HG03432 (cell line): ENCODE results near the gene CDC16.
A peak's percentile ranks its signal among the peaks of the same experiment; 100 is the strongest.
"Not testable (repeated sequence)": the region's sequence is repeated elsewhere in the genome, so short reads cannot be mapped to it uniquely, and the experiment has no call there.

Source experiments
- ATAC-seq: cut with Tn5 transposase; IDR thresholded peaks from one replicate; pipeline ENCODE4 v1.9.1; 2021; ENCODE audit warnings: mild to moderate bottlenecking, moderate library complexity; ENCODE audit not compliant: unreplicated experiment

Gene CDC16

DNA sequence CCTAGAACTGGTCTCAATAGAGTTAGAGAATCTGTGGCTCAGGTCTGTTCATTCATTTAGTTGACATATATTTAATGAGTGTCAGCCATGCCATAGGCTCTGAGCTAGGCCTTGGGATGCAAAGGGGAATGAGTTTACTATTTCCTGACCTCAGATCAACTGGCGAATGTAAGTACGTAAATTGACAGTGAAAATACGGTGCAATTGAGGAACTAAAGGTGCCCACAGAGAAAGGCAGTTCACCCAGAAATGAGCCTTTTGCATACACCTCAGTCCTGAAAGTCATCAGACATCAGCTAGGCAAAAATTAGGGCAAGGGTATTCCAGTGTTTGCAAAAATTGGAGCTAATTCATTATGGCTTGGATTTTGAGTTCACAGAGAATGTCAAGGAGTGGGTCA, 26.1 kb downstream of the CDC16 start:
- no peak for ATAC-seq

DNA sequence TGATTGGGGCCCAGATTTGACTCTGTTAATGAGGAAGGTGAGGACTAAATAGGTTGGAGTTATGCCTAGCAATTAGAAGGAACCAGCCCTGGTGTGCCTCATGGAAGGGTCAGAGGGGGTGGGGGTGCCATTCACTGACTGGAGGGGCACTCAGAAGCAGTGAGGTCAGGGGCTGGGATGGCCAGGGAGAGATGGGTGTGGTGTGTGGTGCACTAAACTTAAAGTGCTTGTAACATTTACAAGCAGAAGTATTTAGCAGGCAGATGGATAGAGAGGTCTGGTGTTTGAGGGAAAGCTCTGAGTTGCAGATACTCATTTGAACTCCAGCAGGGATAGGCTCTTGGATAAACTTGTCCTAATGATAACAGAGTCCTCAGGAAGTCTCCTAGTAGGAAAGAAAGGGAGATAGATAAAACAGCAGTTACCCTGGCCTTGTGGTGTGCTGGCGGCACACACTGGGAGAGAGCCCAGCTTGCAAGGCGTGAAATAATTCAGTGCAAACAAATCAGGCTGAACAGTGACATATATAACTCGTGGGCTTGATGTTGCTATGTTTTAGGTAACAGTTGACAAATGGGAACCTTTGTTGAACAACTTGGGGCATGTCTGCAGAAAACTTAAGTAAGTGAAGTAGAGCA, 26.8 kb downstream of the CDC16 start:
- ATAC-seq, result no peak

DNA sequence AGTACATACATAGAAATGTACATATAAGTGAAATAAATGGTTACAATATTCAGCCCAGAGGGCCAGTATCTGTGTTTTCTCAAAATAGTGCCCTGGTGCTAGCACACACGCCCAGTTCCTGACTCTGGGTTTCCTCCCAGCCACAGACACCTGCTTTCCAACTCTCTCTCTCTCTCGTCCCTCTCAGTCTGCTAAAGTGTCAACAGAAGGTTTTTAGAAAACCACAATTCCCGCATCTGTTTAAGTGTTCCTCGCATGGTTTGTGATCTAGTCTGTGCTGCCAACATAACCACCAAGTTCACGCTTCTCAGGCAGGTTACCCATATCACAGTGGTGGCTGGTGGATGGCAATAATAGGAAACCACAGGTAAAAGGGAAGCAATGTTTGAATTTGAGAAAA, 28.9 kb downstream of the CDC16 start:
- ATAC-seq, result no peak

DNA sequence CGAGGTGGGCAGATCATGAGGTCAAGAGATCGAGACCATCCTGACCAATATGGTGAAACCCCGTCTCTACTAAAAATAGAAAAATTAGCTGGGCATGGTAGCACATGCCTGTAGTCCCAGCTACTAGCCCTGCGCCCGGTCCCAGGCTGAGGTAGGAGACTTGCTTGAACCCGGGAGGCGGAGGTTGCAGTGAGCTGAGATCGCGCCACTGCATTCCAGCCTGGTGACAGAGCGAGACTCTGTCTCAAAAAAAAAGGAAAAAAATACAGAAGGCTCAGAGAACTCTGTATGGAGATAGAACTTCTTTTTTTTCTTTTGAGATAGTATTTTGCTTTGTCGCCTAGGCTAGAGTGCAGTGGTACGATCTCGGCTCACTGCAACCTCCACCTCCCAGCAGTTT, 29.6 kb downstream of the CDC16 start:
- ATAC-seq, result not testable (repeated sequence)

DNA sequence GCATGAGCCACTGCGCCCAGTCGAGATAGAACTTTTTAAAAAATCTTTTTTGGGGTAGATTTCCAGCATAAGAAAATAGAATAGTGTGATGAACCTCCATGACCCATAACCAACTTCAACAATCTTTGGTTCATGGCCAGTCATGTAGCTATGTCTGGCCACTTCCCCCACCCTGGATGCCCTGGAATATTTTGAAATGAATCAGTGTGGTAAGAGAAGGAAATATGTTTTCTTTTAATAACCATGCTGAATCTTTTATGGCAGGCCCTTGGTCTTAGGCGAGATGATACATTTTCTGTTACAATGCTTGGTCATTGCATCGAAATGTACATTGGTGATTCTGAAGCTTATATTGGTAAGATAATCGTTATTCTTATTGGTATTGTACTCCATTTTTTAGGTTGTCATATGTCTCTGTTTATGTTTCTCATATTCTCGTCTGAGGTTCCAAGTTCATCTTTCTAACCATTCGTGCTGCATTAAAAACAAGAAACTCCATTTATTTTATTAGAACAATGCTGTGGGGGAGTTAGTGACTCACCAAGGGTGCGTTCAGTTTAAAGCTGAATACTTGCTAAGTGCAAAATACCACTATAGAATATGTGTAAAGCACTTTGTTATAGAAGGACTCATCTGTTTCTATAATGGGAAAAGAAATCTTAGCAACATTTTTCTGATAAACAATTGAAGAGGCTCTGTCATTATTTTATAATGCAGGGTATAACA, 30.4 kb downstream of the CDC16 start:
- no peak for ATAC-seq

DNA sequence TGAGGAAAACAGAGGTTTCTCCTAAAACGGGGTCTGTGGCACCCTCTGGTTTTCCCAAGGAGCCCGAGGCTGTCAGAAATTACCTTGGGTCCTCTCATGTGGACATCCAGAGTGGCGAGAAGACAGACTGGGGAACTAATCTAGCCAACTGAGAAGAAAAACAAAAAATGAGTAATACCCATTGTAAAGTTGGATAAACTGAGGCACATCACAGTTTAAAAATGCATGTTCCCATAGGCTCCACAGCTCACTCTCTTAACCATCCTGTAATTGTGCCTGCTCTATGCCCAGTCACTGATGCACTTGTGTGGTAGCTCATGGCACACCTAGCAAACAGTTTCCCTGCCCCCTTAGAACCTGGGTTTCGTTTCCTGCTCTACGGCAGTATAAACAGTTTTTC, 31.5 kb downstream of the CDC16 start:
- ATAC-seq, result no peak

DNA sequence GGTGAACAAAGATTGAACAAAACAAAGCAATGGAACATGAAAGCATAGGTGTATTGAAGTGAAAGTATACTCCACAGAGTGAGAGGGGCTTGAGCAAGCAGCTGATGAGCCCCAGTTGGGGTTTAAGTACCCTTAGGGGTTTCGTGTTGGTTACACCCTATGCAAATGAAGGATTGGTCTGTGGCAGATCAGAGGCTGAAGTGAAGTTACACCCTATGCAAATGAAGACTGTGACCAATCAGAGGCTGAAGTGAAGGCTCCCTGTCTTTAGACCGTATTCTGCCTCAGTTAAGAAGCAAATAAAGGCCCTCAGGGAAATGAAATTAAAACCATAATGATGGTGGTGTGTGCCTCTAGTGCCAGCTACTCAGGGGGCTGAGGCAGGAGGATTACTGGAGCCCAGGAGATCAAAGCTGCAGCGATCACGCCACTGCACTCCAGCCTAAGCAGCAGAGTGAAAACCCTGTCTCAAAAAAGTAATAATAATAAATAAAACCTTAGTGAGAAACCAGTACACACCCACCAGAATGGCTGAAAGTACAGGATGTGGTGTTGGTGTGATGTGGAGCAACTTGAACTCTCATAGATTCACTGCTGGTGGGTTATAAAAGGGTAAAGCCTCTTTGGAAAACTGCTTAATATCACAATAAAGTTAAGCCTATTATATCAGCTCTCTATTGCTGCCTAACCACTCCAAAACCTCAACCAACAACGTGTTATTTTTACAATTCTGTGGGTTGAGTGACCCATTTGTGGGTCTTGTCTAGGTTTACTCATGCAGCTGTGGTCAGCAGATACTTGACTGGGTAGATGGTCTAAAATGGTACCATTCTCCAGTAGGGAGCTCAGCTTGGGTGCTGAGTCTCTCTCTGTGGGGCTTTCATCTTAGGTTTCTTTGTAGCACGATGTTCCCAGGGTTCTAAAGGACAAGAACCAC, 33.9 kb downstream of the CDC16 start:
- no peak for ATAC-seq

DNA sequence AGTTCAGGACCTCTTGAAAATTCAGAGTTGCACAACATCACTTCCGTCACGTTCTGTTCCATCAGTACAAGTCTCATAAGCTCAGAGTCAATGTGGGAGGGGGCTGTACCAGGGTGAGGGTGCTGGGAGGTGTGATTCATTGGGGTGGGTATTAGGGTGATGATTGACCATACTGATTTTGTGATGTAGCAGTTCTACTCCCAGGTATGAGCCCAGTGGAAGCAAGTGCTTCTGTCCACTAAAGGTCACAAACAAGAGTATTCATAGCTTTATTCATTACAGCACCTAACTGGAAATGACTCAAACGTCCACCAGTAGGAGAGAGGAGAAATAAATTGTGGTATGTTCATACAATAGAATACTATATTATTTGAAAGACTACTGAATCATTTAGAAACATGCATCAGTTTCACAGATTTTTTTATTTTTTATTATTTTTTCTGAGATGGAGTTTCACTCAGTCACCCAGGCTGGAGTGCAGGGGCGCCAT, 34.6 kb downstream of the CDC16 start:
- ATAC-seq, result no peak

DNA sequence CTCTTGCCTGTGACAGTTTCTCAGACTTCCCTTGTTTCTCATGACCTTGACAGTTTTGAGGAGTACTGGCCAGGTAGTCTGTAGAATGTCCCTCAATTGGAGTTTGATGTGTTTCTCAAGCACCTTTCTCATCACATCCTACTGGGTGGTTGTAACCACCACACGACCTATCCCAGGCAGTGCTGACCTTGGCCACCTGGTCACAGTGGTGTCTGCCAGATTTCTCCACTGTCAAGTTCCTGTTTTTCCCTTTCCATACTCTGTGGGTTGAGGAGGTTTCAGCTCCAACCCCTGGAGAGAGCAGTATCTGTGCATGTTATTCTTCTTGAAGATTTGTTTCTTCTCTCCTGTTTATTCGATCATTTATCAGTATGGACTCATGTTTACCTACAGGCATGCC, 38.3 kb downstream of the CDC16 start:
- ATAC-seq, result no peak

DNA sequence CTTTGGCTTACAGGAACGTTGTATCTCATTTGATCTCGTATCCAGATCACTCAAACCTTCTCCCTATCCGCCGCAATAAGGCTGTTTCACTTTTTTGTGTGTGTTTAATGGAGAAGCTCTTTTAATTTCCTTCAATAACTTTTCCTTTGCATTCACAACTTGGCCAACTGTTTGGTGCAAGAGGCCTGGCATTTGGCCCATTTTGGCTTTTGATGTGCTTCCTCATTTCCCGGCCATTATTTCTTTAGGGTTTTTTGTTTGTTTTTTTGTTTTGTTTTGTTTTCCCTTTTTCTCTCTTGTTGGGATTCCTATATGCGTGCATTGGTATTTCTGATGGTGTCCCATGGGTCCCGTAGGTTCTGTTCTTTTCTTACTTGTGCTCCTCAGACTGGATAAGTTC, 40.6 kb downstream of the CDC16 start:
- ATAC-seq, result no peak

DNA sequence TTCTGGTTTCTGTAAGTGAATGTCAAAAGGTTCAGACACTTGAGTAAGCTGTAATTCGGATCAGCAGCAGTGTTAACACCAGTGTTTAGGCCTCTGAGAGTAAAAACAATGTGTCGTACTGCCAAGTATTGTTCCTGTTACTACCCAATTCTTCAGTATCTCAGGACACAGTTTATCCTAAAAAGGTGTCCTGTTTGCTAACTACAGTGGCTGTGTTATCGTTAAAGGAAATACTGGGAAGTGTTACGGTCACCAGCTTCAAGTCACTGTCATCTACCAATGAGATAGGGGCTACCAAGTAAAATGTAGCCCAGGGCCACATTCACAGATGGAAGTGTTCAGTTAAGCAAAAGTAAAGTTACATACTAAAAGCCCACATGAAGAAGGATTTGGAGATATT, 44.4 kb downstream of the CDC16 start:
- ATAC-seq, result no peak

DNA sequence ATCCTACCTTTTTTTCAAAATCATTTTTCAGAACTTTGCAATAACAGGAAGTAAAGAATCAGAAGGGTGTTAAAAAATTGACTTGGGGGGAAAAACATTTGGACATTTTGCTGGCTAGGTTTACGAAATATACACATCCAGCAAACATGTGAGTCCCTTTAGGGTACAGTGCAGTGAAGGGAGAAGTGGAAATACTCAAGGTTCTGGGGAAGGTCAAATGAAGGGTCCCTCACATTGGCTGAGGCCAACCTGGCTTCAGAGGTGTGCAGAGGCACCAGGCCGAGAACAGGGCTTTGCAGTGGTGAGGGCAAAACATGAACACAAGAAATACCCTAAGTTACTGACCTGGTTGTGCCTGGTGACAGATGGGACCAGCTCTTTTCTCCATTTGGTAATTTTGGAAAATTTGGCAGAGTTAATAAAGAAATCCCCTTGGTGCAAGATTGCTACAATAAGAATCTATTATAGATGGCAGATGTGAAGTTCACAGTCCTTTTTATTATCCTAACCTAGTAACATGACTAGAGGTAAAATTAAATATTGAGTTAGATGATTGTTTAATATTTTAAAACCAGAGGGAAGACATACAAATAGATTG, 45.2 kb downstream of the CDC16 start:
- ATAC-seq, result no peak

DNA sequence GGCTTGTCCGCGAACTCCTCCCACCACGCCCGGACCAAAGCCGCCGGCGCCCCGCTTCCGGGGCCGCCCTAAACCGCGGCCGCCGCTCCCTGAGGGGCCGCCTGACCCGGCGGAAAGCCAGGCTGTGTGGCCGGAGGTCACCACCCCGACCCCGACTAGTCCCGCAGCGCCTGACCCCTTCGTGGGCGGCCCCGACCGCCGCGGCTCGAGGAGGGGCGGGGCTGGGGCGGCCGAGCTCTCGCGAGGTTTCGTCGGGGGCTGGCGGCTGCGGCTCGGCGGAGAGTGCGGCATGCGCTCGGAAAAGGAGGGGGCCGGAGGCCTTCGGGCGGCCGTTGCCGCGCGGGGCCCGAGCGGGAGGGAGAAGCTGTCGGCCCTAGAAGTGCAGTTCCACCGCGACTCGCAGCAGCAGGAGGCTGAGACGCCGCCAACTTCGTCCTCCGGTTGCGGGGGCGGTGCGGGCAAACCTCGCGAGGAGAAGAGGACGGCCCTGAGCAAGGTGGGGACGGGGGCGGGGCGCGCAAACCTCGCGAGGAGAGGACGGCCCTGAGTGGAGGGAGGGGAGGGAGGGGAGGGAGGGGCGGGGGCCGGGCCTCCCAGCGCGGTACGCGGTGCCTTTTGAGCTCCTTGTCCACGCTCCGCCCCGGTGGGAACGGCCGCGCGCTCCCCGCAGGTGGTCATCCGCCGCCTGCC, 46.8 kb downstream of the CDC16 start, which contains the start of gene UPF3A:
TSS of gene UPF3A (plus strand) at position 251 of the 690 bp plus-strand sequence. CDS start at position 290, 39 bp downstream.
- ATAC-seq, result peak; percentile 73

DNA sequence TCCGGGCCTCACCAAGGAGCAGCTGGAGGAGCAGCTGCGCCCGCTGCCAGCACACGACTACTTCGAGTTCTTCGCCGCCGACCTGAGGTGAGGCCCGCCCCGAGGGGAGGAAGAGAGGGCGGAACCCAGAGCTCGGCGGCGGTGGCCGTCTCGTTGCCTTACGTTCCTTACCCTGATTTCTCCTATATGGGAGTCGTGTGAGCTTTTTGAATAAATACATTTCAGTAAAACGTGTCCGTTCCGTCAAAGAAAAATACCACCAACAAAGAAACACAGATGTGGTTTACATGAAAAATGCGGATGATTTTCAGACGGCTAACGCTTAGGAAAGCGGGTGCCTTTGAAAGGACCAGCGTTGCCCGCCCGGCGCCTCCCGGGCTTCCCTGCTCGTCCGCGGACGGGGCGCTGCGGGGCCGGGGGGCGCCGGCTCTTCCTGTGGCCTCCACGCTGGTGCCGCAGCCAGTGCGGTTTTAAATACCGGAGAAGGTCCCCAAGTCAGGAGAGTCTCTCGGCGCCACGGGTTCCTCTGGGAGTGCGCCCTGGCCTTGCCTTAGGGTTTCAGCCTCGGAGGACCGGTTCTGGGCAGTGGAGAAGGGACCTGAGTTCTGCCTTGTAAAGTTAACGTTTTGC, 47.5 kb downstream of the CDC16 start:
- ATAC-seq, result peak; percentile 59

DNA sequence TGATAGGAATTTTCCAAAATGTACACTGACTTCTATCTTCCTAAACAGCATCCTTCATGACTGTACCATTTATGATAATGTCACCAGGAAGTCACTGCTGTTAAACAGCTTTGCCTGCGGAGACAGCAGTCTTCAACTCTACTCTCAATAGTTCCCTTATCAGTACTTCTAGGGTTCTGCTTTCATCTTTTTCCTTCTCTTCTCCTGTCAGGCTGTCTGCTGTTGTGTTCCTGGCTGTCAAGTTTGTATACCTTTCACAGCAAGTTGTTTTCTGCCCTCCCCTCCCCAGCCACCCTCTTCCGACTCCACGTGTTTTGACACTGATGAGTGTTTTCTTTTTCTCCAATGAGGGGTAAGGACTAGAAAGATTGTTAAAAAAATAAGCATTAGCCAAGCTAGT, 48.9 kb downstream of the CDC16 start:
- no peak for ATAC-seq

DNA sequence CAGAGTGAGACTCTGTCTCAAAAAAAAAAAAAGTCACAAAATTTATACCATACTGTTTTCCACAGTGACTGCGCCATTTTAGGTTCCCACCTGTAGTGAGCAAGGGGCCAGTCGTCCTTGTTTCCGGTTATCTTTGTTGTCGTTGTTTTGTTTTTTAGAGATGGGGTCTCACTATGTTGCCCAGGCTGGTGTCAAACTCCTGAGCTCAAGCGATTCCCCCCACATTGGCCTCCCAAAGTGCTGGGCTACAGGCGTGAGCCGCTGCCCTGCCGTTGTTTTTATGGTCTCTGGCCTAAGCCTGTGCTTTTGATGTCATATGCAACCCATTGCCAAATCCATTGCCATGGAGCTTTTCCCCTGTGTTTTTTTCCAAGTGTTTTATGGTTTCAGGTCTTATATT, 50.0 kb downstream of the CDC16 start:
- no peak for ATAC-seq

DNA sequence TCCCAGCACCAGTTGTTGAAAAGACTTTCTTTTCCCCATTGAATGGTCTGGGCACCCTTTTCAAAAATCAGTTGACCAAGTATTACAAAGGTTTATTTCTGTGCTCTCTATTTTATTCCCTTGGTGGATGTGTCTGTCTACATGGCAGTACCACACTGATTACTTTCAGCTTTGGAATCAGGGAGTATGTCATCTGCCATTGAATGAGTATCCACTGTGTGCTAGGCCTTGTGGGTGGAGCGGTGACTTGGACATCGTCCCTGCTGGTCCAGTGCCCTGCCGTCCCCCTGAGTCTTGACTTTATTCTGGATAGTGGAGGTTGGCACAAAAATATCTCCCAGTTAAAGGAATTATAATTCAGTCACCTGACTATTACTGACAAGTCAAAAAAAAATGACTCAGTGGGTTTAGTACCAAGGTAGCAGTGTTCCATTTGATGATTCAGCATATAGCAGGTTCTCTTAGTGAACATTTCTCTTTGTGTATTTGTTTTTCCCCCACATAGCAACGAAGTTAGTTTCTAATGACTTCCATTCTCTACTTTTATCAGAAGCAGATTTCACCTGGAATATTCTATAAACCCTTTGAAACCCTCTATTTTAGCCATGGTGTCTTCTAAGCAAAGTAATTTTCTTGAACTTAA, 50.6 kb downstream of the CDC16 start:
- no peak for ATAC-seq

DNA sequence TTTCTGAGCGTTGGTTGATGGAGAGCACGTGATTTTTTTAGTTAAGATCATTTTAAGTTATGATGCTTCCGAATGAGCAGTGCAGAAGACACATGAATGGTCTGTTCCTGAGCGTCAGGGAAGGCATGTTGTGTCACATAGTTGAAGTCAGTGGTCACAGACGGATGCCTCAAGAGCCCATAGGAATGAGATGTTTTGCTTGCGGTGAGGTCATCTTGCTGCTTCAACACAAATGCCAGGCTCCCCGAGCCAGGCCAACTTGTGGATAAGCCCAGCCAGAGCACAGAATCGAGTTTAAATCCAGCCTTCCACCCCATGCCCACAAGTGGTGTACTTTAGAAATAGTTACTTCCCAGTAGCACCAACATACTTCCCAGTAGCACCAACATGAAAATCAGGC, 52.1 kb downstream of the CDC16 start:
- ATAC-seq, result no peak

DNA sequence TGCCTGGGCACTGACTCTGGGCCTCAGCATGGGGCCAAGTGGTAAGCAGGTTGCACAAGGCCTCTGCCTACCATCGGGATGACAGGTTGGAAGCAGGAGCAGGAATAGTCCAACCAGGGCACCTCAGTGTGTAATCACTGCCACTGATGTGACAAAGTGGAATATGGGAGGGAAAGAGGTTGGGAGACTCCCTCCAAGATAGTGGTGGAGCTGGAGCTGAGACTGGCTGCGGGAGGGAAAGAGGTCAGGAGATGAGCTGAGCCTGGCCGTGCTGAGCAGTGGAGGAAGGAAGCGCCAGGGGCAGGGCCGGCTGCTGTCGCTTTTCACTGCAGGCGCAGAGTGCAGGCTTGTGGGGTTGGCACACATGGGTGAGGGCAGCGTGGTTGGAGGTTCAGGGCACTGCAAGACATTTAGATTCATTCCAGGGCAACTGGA, 53.5 kb downstream of the CDC16 start:
- no peak for ATAC-seq
